ENCODE data around the gene GUK1.

The GUK1 gene

DNA sequence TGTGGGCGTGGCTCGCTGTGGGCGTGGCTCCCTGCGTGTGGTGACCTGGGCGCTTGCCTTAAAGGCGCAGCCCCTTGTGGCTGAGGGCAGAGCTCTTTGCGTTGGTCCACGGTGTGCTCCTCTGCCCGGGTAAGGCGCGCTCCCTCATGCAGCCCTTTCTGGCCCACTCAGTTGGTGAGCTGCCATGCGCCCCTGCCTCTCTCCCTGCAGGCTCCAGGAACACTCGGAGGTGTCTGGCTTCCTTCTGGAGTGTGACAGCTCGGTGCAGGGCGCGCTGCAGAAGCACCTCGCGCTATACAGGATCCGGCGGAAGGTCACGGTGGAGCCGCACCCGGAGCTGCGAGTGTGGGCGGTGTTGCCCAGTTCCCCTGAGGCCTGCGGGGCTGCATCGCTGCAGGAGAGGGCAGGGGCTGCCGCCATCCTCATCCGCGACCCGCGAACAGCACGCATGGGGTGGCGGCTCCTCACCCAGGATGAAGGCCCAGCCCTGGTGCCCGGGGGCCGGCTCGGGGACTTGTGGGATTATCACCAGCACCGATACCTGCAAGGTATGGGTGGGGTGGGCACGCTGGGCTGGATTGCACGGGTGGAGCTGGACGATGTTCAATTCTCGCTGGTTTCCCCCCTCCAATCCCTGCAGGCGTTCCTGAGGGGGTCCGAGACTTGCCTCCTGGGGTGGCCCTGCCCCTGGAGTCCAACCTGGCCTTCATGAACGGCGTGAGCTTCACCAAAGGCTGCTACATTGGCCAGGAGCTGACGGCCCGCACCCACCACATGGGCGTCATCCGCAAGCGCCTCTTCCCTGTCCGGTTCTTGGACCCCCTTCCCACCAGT lies 34.6 kb downstream of the GUK1 start:
- Histone ChIP-seq H3K27ac (replicated peaks) (no peak overlapping the region), H3K4me3 (replicated peaks; ENCODE audit: insufficient read depth, low read length) (no peak overlapping the region), H3K27me3 (ENCODE audit: insufficient read depth, poor library complexity, severe bottlenecking) (no peaks in the 10 kb centered on the region)
- no peak for DNase-seq (ENCODE audit: low read depth in 1 of 2, low spot score in 1 of 2)
- no peak for TF ChIP-seq GABPA (IDR thresholded peaks at IDR 0.05; ENCODE audit: low read depth)
- TF ChIP-seq SPI1 (IDR thresholded peaks at IDR 0.05; ENCODE audit: borderline replicate concordance, low read depth), result no peak
- TF ChIP-seq POLR2AphosphoS5 (IDR thresholded peaks at IDR 0.05; ENCODE audit: low read depth), result no peak
- TF ChIP-seq, protein P1, sequence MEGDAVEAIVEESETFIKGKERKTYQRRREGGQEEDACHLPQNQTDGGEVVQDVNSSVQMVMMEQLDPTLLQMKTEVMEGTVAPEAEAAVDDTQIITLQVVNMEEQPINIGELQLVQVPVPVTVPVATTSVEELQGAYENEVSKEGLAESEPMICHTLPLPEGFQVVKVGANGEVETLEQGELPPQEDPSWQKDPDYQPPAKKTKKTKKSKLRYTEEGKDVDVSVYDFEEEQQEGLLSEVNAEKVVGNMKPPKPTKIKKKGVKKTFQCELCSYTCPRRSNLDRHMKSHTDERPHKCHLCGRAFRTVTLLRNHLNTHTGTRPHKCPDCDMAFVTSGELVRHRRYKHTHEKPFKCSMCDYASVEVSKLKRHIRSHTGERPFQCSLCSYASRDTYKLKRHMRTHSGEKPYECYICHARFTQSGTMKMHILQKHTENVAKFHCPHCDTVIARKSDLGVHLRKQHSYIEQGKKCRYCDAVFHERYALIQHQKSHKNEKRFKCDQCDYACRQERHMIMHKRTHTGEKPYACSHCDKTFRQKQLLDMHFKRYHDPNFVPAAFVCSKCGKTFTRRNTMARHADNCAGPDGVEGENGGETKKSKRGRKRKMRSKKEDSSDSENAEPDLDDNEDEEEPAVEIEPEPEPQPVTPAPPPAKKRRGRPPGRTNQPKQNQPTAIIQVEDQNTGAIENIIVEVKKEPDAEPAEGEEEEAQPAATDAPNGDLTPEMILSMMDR (IDR thresholded peaks at IDR 0.05; ENCODE audit: insufficient read depth, low read length), result no peak
- TF ChIP-seq, protein P2, sequence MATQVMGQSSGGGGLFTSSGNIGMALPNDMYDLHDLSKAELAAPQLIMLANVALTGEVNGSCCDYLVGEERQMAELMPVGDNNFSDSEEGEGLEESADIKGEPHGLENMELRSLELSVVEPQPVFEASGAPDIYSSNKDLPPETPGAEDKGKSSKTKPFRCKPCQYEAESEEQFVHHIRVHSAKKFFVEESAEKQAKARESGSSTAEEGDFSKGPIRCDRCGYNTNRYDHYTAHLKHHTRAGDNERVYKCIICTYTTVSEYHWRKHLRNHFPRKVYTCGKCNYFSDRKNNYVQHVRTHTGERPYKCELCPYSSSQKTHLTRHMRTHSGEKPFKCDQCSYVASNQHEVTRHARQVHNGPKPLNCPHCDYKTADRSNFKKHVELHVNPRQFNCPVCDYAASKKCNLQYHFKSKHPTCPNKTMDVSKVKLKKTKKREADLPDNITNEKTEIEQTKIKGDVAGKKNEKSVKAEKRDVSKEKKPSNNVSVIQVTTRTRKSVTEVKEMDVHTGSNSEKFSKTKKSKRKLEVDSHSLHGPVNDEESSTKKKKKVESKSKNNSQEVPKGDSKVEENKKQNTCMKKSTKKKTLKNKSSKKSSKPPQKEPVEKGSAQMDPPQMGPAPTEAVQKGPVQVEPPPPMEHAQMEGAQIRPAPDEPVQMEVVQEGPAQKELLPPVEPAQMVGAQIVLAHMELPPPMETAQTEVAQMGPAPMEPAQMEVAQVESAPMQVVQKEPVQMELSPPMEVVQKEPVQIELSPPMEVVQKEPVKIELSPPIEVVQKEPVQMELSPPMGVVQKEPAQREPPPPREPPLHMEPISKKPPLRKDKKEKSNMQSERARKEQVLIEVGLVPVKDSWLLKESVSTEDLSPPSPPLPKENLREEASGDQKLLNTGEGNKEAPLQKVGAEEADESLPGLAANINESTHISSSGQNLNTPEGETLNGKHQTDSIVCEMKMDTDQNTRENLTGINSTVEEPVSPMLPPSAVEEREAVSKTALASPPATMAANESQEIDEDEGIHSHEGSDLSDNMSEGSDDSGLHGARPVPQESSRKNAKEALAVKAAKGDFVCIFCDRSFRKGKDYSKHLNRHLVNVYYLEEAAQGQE (IDR thresholded peaks at IDR 0.05; ENCODE audit: insufficient replicate concordance, low read depth), result no peak

DNA sequence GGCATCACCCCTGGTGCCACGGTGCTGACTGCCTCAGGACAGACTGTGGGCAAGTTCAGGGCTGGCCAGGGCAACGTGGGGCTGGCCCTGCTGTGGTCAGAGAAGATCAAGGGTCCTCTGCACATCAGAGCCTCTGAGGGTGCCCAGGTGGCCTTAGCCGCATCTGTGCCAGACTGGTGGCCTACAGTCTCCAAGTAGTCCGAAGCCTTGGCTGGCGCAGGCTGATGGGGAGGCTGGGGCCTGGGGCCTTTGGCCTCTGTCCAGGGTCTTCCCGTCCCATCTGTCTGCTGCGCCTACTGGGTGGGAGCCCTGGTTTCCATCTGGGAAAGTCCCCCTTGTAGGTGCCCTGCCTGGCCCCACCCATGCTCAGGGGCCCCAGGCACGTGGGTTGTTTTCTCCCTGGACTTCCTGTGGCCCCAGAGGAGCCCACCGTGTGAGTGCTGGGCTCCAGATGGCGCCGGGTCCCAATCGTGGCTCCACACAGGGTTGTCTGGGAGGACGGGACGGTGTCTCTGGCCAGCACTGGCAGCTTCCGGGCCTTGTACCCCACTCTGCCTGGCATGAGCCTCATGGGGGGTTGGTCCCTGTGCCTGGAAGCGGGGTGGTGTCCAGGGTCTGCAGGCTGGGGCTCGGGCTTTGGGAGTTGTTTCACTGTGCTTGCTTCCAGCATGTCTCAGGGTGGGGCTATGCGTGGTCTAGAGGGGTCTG lies 35.4 kb downstream of the GUK1 start:
- Histone ChIP-seq H3K4me3 (replicated peaks; ENCODE audit: insufficient read depth, low read length) (no peak overlapping the region), H3K27me3 (ENCODE audit: insufficient read depth, poor library complexity, severe bottlenecking) (no peaks in the 10 kb centered on the region), H3K27ac (replicated peaks) (no peak overlapping the region)
- TF ChIP-seq POLR2AphosphoS5 (IDR thresholded peaks at IDR 0.05; ENCODE audit: low read depth), result no peak
- no peak for TF ChIP-seq GABPA (IDR thresholded peaks at IDR 0.05; ENCODE audit: low read depth)
- TF ChIP-seq, protein P2 (IDR thresholded peaks at IDR 0.05; ENCODE audit: insufficient replicate concordance, low read depth), result no peak
- TF ChIP-seq SPI1 (IDR thresholded peaks at IDR 0.05; ENCODE audit: borderline replicate concordance, low read depth), result no peak
- TF ChIP-seq, protein P1 (IDR thresholded peaks at IDR 0.05; ENCODE audit: insufficient read depth, low read length), result no peak
- no peak for DNase-seq (ENCODE audit: low read depth in 1 of 2, low spot score in 1 of 2)

DNA sequence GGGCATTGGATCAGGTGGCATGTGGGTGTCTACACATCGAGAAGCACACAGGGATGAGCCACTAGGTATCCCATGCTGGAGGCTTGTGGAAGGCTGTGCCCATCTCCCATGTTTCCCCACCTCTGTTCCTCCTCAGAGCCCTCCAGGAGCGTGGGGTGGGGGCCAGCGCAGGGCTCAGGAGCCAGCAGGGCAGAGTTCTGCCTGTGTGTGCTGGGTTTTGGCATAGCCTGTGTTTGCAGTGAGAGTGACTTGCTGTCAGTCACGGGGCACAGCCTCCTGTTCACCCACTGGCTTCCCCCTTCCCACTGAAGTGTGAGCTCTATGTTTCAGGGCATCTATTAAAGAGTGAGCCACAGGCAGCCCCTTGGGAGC lies 35.9 kb downstream of the GUK1 start:
- H3K4me3 ChIP-seq (replicated peaks; ENCODE audit: insufficient read depth, low read length), result no peak overlapping the region
- TF ChIP-seq, protein P1 (IDR thresholded peaks at IDR 0.05; ENCODE audit: insufficient read depth, low read length), result no peak
- no peak for TF ChIP-seq SPI1 (IDR thresholded peaks at IDR 0.05; ENCODE audit: borderline replicate concordance, low read depth)
- TF ChIP-seq POLR2AphosphoS5 (IDR thresholded peaks at IDR 0.05; ENCODE audit: low read depth), result no peak
- TF ChIP-seq, protein P2 (IDR thresholded peaks at IDR 0.05; ENCODE audit: insufficient replicate concordance, low read depth), result no peak
- TF ChIP-seq GABPA (IDR thresholded peaks at IDR 0.05; ENCODE audit: low read depth), result no peak
- no peak for DNase-seq (ENCODE audit: low read depth in 1 of 2, low spot score in 1 of 2)
- no peak overlapping the region for H3K27ac ChIP-seq (replicated peaks)
- no peaks in the 10 kb centered on the region for H3K27me3 ChIP-seq (ENCODE audit: insufficient read depth, poor library complexity, severe bottlenecking)

All from HL-60 (cell line).